PC-9 (cell line): ENCODE results near the gene MATN1.

Source experiments
- CTCF ChIP-seq: fragments of 200-600 bp; sonication (generic); conservative IDR thresholded peaks from 2 replicates; pipeline ENCODE4 v1.6.1; 2017; ENCODE audit warnings: mixed run types, antibody characterized with exemption, mild to moderate bottlenecking, moderate library complexity
- EZH2 ChIP-seq: fragments of 200-600 bp; sonication (generic); IDR thresholded peaks from 2 replicates; pipeline ENCODE4 v1.8.0; 2017; ENCODE audit warnings: antibody characterized with exemption, low read depth

- no peak for TF ChIP-seq EZH2
- no peak for TF ChIP-seq CTCF
These were observed 40.7 kb downstream of the MATN1 start for GRCh38 chr1:30682396-30683275.
